Stimulated activated CD4-positive, alpha-beta T cell treated with anti-CD3 and anti-CD28 coated beads, Interleukin-1b, Interleukin-23, amount 100 ng/mL, for 1 hour (primary cell): Measurements from ENCODE around the gene LRRC71.

Source experiments
- DNase-seq, 2 donors: peaks; one replicate each; pipeline ENCODE4 v3.0.0-alpha.2; 2020; ENCODE audit warnings: low read depth in 2 of 2

LRRC71 gene

DNA sequence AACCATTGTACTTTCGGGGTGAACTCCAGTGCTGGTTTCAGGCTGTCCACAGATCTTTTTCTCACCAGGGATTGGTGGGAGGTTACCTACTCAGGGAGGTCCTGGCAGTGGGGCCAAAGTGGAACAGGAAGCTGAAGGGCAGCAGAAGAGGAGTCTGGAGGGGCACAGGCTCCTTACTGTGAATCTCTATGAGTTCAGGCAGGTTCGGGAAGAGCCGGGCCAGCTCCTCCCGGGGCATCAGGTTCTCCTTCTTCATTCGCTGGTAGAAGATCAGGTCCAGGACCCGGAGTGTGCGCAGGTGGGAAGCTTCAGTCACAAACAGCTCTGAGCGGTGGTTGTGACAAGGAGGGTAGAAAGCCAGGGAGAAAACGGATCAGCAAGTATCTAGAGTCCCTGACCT is 26.7 kb downstream of the LRRC71 start:
- no peak for DNase-seq

DNA sequence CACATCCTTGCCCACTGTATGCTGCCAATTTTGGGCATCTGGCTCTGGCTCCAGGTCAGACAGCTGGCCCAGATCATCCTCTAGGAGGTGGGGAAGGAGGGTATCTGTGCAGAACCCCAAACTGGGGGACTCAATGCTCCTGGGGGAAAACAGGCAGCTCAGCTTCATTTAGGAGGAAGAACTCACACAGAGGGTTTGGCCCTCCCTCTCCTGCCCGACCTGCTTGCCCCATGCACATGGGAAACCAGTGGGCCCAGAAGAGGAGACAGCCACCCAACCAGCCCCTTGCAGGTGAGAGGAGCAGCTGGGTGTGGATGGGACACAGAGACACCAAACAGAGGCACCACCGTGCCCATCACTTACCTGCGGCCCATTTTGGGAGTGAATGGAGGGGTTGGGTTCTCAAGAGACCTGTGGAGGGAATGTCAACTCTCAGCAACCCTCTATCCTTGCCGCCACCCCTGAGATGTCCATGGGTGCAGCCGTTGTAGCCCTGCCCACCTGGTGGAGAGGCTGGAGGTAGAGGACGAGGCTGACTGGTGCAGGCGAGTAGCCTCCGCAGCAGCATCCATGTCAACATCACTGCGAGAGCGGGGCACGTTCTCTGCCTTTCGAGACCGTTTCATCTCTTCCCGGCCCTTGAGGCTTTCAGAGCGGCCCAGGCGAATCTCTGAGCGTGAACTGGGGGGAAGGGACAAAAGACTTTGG is 27.5 kb downstream of the LRRC71 start:
- no peak for DNase-seq

DNA sequence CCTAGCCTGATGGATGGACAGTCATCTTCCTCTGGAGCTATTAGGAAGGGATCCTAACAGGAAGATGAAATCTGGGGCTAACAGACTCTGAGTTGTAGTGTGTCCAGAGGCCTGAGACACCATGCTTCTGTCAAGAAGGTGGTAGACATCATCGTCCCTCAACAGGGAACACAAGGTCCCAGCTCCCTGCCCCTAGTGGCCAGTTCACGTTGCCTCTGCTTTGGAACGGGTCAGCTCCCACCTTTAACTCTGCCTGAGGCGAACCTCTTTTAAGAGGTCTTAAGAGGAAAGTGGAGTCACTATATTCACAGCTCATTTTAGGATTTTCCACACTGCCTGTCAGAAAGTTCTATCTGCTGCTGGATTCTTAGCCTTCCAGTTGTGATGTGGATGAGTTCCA is 28.3 kb downstream of the LRRC71 start:
- no peak for DNase-seq

DNA sequence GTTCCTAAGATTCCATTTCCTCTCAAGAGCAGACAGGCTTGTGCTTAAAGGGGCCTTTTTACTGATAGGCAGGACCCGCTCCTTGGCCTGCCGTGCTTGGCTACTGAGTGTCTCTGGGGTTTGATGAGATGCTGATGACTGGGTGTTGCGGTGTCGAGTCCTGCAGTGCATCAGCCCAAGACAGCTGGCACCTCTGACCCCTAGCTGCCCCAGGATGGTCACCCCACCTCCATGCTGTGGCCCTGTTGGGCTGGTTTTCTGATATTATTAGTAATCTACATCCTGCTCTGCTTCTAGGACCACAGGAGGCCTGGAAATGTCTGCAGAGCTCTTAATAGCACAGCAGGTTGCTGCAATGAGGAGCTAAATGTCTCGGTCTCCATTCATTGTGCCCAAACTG is 28.7 kb downstream of the LRRC71 start:
- DNase-seq = no peak

DNA sequence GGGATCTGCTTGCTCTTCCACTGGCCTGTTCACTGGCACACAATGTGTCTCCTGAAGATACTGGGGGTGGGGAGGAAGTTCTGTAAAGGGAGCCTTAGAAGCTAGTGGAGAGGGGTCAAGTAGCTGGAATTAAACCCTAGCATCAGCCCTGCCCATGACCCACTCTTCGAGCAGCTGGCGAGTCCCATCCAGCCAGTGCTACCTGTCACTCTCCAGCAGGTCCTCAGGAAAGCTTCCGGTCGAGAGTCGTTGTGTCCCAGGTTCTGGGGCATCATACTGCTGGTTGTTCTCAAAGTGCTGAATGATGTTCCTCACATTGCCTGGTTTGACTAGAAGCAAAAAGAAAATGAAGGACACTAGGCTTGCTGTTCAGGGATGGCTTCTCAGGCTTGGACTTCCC is 30.9 kb downstream of the LRRC71 start:
- DNase-seq = no peak

DNA sequence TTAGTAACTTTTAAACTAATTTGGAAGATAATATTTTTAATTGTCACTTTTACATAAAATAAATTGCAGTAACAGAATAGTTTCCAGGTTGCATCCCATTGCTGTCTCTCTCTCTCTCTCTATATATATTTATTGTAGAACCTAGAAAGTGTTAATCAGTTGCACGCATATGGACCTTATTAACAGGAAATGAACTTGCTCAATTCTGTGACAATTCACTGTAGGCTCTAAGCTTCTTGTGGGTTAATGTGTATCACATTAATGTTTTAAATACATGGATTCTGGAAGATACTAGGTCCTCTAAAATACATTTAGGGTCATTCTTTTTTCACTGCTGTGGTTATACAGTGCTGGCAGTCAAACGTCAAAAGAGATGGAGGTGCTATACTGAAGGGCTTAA is 33.1 kb downstream of the LRRC71 start:
- DNase-seq = no peak

DNA sequence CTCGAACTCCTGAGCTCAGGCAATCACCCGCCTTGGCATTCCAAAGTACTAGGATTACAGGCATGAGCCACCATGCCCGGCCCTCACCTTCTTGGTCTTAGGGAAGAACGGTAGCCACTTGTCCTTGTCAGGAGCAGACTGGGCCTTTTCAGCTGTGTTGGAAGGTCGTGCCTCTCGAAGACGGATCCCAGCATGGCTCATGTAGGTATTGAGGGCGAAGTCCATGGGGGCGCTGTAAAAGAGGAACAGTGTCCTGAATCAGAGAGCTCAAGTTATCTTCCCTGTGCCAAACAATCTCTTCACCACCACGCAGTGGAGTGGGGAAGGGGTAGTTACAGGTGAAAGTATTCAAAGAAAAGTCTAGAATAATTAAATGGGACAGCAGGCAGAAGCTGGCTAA is 35.9 kb downstream of the LRRC71 start:
- no peak for DNase-seq

DNA sequence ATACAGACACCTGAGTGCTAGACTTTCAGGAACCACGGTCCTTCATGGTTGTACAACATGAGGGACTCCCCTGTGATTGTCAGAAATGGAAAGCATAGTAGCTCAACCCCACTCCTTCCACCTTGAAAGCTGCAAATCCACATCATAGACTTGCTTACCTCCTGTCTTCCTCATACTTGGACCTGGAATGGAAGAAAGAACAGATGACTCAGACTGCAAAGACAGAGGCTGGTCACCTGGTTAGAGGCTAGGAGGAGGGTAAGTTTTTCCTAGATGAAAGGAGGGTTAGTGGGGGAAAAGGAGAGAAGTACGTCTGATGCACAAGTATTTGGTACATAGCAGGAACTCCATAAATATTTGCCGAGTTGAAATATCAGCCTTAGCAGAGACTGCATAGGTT is 37.2 kb downstream of the LRRC71 start:
- DNase-seq = no peak

DNA sequence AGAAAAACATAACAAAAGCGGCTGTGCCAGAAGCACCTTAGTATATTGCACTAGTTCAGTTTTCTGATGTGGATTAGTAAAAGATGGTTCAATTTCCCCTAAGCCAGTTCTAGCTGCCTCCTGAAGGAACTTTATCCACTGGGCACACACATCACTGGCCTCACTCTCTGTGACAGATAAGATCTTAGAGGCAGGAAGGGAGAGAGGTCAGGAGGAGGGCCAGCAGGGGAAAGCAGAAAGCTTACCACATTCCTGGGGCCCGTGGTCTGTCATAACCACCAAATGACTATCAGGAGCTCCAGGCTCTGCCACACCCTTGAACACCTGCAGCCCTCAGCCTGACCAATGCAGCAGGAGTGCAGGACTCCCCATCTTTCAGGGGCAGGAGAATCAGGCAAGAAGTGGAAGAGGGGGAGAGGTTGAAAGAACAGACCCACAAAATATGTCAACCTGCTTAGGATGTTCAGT is 37.8 kb downstream of the LRRC71 start:
- DNase-seq = no peak

DNA sequence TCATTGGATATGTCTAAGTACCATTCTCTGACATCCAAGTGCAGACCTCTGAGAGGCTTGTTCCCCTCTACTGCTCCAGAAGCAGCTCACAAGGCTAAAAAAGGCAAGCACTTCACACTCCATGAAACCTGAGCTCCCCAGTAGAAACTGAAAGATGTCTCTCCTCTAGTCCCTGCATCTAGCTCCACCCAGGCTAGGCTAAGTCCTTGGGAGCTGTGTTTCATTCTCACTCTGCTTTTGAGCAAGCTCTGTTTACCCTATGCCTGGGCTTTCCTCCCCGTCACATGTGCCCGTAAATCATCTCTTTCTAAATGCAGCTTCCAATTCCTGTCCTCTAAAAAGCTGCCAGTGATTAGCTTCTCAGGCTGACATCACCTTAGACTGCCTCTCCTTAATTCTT is 39.0 kb downstream of the LRRC71 start:
- DNase-seq = no peak

DNA sequence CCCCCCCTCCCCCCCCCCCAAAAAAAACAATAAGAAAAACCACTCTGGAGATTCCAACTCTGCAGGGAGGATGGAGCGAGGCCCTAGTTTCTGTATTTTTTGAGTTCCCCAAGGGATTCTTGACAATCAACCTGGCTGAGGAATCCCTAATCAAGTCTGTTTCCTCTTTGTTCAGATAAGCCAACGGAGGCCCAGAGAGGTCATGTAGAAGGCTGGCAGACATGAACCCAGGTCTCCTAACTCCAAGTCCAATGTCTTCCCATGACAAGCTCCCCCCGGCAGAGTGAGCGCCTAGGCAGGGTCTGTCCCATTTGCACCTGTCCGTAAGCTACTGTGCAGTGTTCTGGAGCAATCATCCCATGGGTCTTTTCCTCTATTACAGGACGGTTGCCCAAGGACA is 39.5 kb downstream of the LRRC71 start:
- no peak for DNase-seq

DNA sequence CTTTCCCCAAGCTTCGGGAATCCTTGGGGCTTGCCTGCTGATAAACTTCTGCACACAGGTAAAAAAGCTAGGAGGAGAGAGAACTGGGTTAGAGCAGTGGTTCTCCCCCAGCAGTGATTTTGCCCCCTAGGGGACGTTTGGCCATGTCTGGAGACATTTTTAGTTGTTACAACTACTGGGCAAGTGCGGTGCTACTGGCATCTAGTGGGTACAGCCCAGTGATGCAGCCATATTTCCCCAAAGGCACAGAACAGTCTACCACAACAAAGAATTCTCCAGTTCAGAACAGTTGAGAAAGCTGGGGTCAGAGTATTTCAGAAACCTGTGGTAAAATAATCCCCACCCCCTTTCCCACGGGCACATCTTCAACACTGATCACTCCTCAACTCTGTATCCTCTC is 41.3 kb downstream of the LRRC71 start:
- DNase-seq = no peak

DNA sequence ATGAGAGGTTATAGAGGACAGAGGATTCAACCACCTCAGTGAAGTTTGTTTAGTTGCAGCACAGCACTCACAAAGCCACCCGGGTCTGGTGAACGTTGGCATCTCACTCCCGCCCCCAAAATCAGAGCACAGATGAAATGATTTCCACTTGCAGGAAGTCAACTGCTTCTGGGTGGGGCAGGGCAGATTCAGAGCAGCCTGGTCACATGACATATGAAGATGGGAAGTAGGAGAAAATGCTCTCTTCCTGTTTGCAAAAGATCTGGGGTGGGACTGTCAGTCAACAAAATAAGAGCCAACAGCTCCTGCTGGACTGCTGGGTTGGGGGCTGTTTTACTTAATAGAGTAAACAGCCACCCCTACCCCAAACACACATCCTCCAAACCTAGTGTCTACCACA is 43.2 kb downstream of the LRRC71 start:
- DNase-seq = no peak

DNA sequence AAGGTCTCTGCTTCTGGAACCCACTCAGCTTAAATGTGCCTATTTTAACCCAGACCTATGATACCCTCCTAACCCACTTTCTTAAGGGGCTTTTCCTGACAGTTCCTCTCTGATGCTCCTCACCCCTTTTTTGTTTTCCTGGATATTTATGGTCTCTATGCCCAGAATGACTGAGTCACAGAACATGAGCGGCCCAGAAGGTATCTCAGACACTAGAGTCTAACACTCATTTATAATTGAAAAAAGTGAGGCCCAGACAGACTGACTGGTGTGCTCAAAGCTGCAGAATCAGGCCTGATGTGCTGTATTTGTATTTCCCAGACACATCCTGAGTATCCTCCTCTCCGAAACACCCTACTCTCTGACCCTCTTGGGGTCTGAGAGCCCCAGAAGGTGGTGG is 44.0 kb downstream of the LRRC71 start:
- no peak for DNase-seq

DNA sequence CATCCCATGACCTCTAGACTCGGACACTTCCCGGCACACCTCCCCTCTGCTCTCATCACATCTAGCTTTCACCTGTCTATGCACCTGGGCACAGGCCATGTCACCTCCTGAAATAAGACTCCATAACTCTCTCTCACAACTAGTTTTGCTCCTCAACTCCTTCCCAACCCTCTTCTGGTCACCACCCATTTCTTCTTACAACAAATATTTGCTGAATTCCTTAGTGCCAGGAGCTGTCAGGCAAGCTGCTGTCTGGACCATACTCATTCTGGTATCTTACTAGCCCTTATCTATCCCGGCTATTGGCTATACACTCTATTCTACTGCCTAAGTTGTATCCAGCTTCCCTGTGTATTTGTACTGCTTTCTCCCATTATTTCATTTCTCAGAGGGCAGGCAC is 49.1 kb downstream of the LRRC71 start:
- DNase-seq = no peak

DNA sequence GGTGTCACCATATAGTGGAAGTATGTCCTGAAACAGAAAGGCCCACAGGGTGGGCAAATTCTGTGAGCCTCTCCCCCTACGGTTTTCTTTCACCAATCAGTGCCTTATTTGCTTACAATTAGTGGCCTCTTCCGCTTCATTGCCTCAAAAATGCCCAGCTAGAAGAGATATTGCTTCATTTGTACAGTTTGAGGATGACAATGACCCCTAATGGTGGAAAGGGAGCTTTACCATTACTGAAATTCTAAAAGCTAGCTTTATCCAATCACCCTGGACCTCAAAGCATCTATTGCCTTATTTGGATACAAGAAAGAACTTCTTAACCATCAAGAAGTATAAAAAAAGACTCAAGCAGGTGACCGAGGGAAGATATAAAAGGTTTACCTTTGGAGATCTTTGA is 49.6 kb downstream of the LRRC71 start:
- DNase-seq = no peak

DNA sequence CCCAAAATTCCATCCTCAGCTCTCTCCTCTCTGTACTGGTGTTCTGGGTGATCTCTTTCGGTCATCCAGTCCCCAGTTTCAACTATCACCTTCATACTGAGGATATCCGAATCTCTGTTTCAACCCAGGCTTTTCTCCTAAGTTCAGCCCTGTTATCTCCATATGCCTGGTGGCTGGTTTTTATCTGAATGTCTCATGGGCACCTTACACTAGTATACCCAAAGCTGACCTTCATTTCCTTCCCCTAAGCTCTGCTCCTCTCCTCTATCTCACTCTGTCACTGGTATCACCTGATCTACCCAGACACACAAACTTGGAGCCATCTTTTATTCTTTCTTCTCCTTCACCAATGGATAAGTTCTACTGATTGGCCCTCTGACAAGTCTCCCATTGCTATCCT is 53.0 kb downstream of the LRRC71 start:
- DNase-seq = no peak

DNA sequence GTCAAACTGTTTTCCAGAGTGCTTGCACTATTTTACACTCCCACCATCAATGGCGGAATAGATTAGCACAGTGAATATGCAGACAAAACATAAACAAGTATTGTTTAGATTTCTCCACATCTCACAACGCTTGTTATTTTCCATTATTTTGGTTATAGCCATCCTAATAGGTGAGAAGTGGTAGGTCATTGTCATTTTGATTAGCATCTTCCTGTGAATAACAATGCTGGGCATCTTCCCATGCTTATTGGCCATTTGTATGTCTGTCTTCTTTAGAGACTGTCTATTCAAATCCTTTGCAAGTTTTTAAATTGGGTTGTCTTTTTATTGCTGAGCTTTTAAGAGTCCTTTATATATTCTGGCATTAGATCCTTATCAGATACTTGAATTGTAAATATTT is 54.7 kb downstream of the LRRC71 start:
- DNase-seq = no peak

DNA sequence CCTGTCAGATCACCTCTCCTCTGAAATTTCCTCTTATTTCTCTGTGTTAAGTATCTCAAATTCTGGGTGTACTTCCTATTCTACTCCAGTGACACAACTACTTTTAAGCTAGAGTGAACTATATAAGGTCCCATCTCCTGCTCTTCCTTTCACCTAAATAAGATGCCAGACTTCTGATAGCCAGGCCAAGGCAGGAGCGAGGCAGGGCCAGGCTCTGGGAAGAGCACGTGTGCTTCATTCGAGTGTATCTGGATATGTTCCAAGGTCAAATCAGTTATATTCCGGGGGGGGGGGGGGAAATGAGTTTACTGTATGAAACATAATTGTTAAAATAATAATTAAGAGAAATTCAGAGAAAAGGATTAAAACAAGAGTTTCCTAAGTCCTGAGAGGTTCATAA is 60.1 kb downstream of the LRRC71 start:
- no peak for DNase-seq
